ENCODE results near the gene DPF3.
A peak's percentile ranks its signal among the peaks of the same experiment; 100 is the strongest.

The DPF3 gene

GRCh38 chr14:72836085-72836484 is 57.8 kb downstream of the DPF3 start:
- no peak for DNase-seq

GRCh38 chr14:72833174-72833573 is 60.7 kb downstream of the DPF3 start:
- no peak for DNase-seq

DNA sequence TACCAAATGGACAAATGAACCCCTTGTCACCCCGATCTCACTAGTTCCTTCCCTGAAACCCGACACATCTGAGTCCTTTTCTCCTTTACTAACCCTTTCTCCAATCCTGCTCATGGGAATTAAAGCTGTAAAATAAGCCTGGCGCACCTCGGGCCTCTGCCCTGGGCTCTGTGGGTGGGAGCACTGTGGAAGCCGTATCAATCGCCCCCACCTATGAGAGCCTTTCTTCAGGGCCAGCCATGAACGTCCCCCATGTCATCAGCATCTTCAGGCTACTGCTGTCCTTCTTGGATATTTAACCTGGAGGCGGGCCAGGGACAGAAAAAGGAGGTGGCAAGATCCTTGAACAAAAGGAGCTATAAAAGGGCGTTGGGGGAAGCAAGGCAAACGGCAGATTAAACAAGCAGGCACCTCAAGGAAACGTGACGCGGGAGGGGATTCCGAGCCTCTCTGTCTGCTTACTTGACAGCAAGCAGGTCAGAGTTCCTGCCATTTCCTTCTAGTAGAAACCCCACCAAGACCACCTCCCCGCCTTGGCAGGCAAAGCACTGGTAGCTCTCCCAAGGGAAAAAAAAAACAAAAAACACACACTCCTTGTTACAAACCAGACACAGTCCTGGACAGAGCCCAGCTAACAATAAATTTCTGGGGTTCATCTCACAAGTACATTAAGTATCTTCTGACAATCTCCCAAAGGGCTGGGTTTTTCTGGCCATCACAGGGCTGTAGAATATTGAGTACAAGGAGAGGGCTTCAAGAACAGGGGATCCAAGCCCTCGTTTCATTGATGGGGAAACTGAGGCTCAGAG is 62.9 kb downstream of the DPF3 start:
- no peak for DNase-seq

GRCh38 chr14:72830356-72830755 is 63.5 kb downstream of the DPF3 start:
- no peak for DNase-seq

GRCh38 chr14:72828604-72829003 is 65.3 kb downstream of the DPF3 start:
- DNase-seq: no peak

DNA sequence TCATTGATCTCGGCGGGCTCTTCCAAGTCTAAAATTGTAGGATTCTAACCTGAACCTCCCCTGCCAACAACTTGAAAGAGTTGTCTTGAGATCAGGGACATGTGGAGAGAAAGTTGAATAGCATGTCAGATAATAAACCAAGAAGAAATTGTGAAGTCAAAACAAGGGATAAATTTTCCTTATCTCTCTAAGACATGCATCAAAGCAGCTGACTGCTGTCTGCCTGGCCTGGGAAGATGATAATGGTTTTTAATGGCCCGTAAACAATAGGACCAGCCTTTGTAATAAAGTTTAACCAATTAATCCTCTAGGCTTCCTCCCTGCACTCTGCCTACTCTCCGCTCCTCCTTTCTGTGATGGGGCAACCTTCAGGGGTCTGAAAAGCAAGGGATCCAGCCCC is 67.9 kb downstream of the DPF3 start:
- no peak for DNase-seq

DNA sequence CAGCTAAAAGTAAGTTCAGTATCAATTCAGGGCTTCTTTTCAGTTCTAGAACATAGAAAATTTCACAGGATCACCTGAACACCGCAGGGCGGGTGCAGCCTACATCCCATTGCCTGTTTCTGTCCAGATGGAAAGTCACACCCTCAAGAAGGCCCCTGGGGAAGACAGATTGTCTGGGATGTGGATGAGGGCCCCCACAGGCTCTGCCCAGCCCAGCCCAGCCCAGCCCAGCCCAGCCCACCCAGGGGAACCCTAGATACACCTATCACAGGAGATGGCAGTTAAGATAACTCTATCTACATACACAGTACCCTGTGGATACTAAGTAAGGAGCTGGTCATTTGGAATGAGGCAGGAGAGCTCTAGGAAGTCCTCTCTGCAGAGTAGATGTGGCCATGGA is 68.4 kb downstream of the DPF3 start:
- no peak for DNase-seq

DNA sequence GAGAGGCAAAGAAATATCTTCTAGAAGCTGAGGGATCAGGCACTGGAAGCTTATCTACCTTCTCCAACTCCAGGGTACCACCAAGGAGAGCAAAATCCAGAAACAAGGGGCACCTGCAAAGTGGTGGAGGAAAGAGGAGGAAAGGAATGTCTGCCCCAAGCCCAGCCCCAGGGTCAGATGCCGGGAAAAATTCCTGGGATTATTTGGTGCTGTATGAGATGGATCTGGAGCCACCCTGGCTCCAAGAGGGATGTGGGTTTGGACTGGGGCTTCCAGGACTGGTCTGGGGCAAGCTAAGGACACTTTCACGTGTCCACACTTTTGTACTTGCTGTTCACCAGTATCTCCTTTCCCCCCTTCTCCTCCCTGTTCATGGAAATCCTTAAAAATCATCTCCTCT is 69.8 kb downstream of the DPF3 start:
- DNase-seq: no peak

GRCh38 chr14:72822946-72823611 is 70.8 kb downstream of the DPF3 start:
- peak in 1 of 14 donors; percentile 57 for DNase-seq

DNA sequence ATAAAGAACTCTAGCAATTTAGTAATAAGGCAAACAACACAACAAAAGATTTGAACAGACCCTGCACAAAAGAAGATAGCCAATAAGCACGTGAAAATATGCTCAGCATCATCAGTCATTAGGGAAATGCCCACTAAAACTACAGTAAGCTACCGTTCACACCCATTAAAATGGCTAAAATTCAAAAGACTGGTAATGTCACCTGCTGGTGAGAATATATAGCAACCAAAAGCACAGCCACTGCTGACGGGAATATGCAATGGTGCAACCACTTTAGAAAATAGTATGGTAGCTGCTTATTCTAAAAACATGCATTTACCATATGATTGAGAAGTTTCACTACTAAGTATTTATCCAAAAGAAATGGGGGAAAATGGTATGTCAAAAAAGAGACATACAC is 74.9 kb downstream of the DPF3 start:
- DNase-seq: no peak

DNA sequence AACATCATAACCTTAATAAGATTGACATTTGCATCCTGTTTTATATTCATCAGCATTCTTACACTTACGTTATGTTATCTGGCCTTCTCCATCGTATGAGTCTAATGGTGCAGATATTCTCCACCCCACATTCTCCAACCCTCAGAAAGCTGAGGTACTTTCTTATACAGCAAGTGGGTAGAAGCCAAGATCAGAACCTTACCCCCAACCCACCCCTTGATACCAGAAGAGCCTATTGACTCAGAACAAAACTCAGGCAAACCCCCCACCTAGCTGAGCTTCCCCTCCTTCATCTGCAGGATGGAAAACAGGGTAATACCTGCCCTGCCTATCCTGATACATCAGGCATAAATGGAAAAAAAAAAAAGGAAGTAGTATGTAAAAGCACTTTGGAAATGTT is 77.6 kb downstream of the DPF3 start:
- DNase-seq: no peak

- no peak for DNase-seq
These were observed 78.5 kb downstream of the DPF3 start for GRCh38 chr14:72815430-72815829.

DNA sequence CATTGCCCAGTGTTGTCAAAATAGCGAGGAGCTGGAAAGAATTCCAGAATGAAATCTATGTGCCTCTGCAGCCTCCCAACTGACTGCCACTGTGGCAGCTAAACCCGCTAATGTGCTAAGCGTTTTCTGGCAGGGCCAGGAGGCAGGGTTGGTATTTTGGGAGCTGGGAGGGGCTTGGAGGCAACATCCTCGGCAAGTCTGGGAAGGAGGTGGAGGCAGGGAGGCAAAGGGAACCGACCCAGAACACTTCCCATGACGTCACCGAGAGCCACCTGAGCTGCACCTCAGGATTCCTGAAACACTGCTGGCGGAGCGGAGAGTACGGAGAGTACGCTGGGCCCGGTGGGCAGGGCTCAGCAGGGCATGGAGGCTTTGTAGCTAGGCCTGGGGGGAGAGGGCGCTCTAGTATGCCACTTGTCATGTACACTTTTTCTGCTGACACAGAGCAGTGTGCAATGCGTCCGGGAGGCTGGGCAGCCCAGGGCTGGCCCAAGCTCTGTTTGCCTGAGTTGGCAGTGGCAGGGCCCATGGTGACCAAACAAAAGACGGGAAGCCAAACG is 81.5 kb downstream of the DPF3 start:
- peak in 12 of 14 donors; percentile 31 to 93 (median 60) for DNase-seq

- DNase-seq: no peak
These were observed 83.7 kb downstream of the DPF3 start for GRCh38 chr14:72810201-72810600.

DNA sequence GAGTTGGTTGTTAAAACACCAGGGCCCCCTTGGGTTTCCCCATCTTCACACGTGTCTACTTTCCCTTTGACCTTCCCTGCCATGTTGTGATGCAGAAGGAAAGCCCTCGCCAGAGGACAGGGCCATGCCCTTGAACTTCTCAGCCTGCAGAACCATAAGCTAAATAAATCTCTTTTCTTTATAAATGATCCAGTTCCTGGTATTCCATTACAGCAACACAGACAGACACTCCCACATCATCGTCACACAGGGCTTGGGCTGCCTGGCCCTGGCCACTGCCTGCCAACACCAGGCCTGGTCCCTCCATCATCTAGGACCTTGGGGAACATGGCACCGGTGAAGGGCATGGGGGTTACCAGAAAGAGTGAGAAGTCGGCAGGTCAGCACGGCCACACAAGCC is 84.8 kb downstream of the DPF3 start:
- no peak for DNase-seq

DNA sequence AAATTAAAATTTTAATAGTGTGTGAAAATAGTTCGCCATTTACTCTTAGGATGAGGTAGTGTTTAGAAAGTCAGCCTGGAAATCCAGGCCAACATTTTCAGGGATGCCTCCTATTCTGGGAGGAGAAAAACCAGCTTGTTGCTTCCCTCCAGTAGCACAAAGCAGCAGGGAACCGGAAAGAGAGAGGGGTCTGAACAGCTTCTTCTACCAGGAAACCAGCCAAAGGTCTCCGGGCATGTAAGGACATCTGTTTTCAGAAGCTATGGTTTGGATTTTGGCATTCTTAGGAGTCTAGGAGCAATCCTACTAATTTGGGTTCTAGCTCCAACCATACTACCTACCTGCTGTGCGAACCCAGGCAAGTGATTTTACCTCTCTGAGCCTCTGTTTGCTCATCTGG is 85.3 kb downstream of the DPF3 start:
- peak in 1 of 14 donors; percentile 26 for DNase-seq

- DNase-seq: no peak
These were observed 91.3 kb downstream of the DPF3 start for GRCh38 chr14:72802588-72802946.

DNA sequence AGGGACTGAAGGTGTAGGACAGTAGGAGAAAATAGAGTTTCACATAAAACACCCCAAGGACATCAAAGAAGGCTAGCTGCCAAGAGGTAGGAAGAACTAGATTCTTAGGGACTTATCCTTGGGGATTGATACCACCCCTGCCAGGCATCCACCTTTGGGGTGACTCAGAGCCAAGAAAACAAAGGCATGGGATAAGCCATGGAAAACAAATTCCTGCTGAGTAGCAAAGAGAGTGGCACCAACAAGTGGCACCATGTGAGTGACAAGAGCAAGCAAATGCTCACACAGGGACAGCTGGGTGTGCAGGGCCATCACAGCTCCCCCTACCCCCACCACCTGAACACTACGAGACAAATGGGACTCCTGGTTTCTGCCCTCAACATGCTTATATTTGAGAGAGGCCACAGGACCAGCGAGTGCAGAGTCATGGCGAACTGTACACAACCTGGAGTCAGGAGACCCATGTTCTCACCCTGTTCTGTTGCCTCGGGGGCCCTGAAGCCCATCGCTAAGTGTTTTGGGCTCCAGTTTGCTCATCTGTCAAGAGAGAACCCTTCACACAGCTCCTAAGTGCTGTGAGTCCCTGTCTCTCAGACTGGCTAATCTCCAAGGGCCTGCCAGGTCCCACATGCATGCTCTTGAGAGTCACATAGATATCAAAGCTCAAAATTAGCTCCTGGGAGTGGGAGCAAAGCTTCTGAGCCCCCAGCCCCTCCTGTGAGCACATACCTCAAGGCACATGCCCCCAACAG is 91.9 kb downstream of the DPF3 start:
- DNase-seq: no peak

GRCh38 chr14:72801381-72801812 is 92.5 kb downstream of the DPF3 start:
- no peak for DNase-seq

GRCh38 chr14:72800848-72801370 is 93.0 kb downstream of the DPF3 start:
- DNase-seq: peak in 1 of 14 donors; percentile 83

GRCh38 chr14:72800296-72800695 is 93.6 kb downstream of the DPF3 start:
- no peak for DNase-seq

- DNase-seq: peak in 1 of 14 donors; percentile 7
These were observed 97.0 kb downstream of the DPF3 start for GRCh38 chr14:72796935-72797334.

All from C1 segment of cervical spinal cord (tissue), 14 donors.